GM19025 (cell line): ENCODE data around the gene CAT.

Experiments used
- ATAC-seq: cut with Tn5 transposase; IDR thresholded peaks from one replicate; pipeline ENCODE4 v1.9.1; 2021; ENCODE audit warnings: mild to moderate bottlenecking, low read depth, moderate library complexity; ENCODE audit not compliant: unreplicated experiment

The CAT gene

DNA sequence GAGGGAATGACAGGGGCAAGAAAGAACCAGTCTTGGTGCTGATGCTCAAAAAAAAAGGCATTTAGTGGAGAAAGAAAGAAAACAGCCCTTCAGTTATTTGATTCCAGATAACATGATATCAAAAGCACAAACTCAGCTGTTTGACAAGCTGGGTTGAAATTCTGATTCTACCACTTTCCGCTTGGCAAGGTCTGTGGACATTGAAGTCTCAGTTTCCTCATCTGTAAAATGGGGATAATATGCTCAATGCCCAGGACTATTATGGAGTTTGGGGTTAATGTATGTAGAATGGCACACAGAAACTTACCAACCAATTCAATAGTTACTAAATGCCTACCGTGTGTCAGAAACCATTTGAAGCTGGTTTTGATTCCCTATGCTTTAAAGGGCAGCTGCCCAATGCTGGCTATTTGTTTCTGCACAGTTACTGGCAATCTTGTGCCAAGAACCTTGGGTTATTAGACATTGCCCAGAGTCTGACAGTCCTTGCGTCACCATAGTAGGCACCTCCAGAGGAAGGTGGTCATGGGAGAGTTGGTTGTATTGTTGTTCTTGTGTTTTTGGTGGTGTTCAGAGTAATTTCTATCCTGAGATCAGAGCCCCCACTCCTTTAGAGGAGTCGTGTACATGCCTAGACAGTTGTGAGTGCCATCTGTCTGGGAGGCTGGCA is 55.3 kb downstream of the CAT start:
- ATAC-seq: no peak

DNA sequence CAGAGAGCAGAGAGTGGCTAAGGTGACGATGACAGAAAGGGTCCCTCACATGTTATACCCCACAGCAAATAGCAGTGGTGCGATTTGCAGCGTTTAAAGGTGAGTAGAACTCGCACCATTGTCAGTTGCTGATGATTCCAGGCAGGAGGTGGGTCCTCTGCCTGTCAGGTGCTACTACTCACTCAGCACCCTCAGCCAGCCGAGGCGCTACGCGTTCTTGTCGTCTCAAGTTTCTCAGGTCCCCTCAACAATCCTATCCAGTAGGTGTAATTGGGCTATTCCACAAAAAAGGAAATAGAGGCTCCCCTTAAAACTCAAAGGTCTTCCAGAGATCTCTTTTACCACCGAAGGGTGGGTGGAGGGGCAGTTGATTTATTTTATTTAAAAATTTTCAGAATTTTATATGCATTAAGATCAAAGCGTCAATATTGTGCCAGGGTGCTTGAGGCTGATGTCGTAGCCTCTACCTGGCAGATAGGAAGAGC is 56.5 kb downstream of the CAT start:
- no peak for ATAC-seq

GRCh38 chr11:34495724-34496377 is 57.1 kb downstream of the CAT start:
- no peak for ATAC-seq

DNA sequence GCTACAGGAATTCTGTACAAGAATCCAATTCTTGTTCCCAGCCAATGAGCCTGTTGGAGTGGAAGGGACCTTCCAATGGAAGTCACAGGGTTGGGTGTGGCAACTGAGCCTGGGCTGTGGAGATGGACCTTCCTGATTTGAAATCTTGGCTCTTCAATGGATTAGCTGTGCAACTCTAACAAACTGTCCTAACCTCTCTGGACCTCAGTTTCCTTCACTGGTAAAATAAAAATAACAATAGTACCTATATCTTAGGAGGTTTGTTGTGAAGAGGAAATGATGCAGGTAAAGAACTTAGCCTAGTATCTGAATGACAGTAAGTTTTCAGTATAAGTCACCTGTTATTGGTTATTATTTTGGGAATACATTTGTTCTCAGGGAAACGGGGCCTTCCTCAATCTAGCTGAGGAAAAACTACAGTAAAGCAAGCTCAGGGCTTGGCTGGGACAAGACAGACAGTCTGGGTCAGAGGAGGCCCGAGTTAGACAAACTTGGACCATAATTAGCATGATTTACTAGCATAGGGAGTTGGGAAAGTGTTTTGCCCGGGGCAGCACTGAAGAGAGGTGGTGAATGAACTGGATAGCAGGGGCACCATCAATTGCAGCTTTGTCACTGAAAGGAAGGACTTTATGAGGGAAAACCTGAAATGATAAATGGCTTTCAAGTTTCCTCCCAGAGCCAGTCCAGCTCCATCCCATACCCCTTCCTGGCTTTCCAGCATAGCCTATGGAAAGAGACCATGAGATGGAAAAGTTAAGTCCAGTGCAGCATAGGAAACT is 61.2 kb downstream of the CAT start:
- no peak for ATAC-seq

DNA sequence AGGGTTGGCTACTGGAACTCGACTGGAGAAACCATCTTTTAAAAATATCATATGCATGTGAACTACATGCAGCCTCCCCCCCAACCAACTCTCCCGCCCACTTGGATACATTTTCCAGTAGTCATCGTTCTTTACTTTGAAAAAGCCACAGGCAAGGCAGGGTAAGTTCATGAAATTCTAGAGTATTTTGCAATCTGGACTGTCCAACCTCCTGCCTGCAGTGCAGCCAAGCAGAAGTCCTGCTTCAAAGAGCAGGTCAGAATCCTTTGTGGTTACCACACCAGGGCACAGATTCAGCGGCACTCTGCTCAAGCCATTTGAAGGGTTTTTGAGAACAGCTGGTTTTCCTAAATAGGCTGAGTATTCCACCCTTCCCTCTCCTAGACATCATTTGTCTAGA is 62.8 kb downstream of the CAT start:
- no peak for ATAC-seq

DNA sequence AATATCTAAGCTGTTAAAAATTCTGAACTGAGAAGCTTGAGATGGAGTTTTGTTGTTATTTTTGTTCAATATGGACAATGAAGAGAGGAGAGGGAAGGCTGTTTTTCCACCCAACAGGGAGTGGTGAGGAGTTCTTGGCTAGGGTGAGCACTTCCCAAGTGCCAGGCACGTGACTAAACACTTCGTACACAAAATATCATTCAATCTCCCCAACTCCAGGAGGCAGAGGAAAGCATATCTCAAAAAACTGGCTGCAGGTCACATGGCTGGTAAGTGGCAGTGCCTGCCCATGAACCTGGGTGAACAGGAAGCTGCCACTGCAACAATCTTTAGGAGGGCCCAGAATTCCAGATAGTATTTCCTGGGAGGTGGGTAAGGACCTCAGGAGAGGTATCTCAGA is 63.2 kb downstream of the CAT start:
- ATAC-seq: no peak

DNA sequence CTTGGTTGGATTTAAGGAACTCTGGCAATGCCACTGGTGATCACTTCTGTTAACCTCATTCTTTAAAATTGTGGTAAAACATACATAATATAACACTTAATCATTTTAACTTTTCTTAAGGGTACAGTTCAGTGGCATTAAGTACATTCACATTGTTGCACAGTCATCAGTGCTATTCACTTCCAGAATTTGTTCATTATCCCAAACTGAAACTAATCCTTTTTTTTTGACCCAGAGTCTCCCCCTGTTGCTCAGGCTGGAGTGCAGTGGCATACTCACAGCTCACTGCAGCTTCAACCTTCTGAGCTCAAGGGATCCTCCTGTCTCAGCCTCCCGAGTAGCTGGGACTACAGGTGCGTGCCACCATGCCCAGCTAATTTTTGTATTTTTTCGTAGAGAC is 64.2 kb downstream of the CAT start:
- ATAC-seq: no peak

DNA sequence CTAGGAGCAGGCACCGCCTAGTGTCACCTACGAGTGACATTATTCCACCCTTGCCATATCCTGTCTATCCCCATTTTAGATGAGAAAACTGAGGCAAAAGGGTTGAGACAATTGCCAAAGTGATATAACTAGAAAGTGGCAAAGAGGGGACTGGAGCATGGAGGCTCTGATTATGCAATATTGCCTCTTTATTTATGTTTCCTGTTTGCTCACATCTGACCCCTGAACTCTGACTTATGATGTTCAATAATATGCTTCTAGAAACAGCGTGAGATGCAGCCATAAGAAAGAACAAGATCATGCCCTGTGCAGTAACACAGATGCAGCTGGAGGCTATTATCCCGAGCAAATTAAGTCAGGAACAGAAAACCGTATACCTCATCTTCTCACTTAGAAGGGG is 67.1 kb downstream of the CAT start:
- no peak for ATAC-seq

GRCh38 chr11:34507156-34507555 is 68.4 kb downstream of the CAT start:
- no peak for ATAC-seq

GRCh38 chr11:34507610-34508009 is 68.9 kb downstream of the CAT start:
- ATAC-seq: no peak

GRCh38 chr11:34508524-34508923 is 69.8 kb downstream of the CAT start:
- no peak for ATAC-seq

DNA sequence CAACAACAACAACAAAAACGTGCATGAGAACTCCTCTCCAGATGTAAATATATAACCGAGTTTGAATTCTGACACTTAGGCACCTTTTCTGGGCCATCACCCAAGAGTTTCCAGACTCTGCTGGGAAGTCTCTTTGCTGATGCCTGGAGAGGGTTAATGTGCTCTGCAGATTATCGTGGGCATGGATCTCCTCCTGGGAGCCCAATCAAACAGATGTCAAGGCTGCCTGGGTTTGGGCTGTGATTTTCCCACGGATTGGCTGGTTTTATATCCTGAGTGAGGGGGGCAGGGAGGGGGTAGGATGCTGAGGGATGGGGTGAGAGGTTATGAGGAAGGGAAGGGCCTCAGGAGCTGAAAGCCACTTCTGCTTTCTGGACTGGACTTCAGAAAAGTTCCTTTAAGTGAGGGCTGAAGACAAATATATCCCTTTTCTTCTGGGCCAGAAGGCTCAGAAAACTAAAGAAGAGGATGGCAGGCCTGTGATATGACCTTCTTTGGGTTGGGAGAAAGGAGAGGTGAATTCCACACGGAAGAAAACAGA is 70.7 kb downstream of the CAT start:
- no peak for ATAC-seq

DNA sequence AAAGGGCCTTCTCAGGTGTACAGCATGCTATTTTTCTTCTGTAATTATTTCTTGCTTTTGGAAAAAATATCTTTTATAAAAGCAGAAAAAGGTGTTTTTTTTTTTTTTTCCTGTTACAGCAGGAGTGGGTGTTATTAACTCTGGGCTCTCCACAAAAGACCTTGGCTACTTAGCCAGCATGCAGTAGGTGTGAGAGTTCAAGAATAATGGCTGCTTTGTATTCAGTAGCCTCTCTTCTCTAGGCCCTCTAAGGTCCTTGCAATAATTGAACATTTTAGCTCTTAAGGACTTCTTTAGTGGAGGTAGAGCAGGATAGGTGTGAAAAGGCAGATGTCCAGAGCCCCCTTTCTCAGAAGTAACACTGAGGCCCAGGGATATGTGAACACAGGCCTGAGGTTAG is 71.5 kb downstream of the CAT start:
- no peak for ATAC-seq

DNA sequence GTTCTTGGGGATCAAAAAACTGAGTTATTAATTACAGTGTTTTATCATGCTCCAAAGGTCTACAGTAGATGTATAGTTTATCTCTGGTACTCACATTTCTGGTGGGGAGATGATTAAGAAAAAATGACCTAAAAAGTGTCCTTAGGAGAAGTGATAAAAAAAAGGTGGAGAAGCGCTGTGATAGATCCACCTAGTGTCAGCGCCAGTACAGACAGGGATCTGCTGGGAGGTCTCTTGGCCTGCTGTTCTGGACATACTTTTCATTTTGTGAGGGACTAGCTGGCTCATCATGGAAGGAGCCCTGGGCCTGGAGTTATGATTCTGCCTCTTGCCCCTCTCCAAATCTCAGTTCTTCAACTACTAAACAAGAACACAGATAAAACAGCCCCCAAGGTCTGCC is 71.9 kb downstream of the CAT start:
- ATAC-seq: no peak

- no peak for ATAC-seq
Measured at GRCh38 chr11:34512840-34513681, 74.3 kb downstream of the CAT start.

GRCh38 chr11:34513682-34514449 is 75.1 kb downstream of the CAT start, which contains the start of gene ELF5:
Gene ELF5, minus strand, starts transcription at chr11:34513794. Its CDS starts 8,045 bp downstream, at chr11:34505749.
- ATAC-seq: no peak

GRCh38 chr11:34514597-34514996 is 75.9 kb downstream of the CAT start:
- ATAC-seq: no peak

- no peak for ATAC-seq
Measured at GRCh38 chr11:34516247-34517040, 77.7 kb downstream of the CAT start.
